Anterior cingulate cortex (tissue), 58 donors: ENCODE measurements around the gene PRR15L.
"Not testable (repeated sequence)": the region's sequence is repeated elsewhere in the genome, so short reads cannot be mapped to it uniquely, and the experiment has no call there.

Experiments used
- DNase-seq, 58 donors: peaks; one replicate each; lab custom pipeline; 2025; lab: John Stamatoyannopoulos, UW

PRR15L gene, protein sequence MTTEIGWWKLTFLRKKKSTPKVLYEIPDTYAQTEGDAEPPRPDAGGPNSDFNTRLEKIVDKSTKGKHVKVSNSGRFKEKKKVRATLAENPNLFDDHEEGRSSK

GRCh38 chr17:47957591-47958490, at the start of gene PRR15L:
TSS of gene PRR15L (minus strand) at chr17:47957883. CDS start at chr17:47953234, 4,649 bp downstream.
- DNase-seq: no peak

DNA sequence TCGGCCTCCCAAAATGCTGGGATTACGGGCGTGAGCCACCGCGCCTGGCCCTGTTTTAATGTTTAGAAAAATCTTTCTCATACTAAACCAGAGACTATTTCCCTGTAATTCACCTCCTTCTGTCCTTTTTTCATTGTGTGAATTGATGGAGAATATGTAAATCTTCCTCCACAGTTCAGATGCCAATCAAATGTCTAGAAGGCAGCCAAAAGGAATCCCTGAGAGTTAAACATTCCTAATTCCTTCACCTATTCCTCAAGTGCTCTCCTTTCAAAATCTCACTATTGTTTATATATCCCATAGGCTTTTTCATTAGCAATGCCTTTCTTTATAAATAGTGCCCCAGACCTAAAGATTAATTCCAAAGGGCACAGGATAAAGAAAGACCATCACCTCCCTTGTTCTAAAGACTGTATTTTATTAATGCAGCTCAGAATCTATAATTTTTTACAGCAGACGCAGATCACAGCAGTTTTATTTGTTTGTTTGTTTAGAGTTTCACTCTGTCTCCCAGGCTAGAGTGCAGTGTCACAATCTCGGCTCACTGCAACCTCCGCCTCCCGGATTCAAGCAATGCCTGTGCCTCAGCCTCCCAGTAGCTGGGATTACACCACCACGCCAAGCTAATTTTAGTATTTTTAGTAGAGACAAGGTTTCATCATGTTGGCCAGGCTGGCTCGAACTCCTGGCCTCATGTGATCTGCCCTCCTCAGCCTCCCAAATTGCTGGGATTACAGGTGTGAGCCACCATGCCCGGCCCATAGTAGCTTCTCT, 49.4 kb upstream of the PRR15L start:
- DNase-seq: no peak

GRCh38 chr17:48004983-48005382, 47.3 kb upstream of the PRR15L start:
- no peak for DNase-seq

GRCh38 chr17:48003417-48004151, 45.9 kb upstream of the PRR15L start:
- peak in 3 of 58 donors; percentile 8 to 42 (median 27) for DNase-seq

DNA sequence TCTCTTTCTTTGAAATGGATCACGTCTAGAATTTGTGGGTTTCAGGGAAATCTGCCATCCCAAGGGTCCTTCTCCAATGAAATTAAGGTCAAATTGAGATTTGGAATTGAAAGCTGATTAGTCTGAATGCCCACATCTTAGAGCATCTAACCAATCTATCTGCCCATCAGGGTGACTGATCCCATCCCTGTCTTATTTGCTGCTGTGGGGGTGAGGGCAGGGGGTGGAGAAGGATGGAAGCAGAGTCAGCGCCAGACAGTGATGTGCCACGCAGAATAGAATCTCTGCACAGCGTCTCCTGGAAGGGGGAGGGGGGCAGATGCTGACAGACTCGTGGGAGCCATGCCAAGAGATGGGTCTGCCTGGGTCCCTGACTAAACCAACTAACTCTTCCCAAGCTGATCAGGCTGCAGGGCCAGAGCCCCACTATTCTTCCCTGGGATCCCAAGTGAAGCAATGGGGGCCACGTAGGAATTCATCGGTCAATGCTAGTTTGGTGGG, 45.3 kb upstream of the PRR15L start:
- peak in 4 of 58 donors; percentile 15 to 63 (median 44) for DNase-seq

GRCh38 chr17:48002266-48002915, 44.7 kb upstream of the PRR15L start:
- DNase-seq: peak in 3 of 58 donors; percentile 18 to 29 (median 20)

DNA sequence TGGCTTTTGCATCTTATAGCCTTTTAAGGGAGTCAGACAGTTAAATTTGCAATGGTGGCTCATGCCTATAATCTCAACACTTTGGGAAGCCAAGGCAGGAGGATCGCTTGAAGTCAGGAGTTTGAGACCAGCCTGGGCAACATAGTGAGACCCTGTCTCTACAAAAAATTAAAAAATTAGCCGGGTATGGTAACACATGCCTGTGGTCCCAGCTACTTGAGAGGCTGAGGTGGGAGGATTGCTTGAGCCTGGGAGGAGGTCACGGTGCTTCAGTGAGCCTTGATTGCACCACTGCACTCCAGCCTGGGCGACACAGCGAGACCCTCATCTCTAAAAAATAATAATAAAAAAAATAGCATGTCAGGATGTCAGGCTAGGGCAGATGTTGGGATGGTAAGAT, 44.0 kb upstream of the PRR15L start:
- DNase-seq: not testable (repeated sequence)

- DNase-seq: no peak
These were observed 43.5 kb upstream of the PRR15L start for GRCh38 chr17:48001197-48001596.

DNA sequence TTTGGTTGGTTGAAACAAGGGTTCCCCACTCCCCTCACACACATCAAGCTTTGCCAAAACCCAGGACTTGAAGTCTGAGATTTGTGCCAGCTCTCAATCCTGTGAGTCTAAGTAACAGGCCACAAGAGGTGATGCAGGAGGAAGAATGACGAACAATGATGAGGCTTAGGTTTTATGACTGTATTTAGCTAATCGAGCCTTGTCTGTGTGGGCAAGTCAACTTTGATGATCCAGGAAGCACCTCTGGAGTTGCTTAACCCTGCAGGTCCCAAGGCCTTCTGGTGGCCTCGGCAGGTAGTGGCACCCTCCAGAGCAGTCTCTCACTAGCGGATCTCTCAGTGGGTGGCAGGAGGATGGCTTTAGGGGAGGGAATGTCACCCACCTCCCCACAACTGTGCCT, 41.9 kb upstream of the PRR15L start:
- no peak for DNase-seq

DNA sequence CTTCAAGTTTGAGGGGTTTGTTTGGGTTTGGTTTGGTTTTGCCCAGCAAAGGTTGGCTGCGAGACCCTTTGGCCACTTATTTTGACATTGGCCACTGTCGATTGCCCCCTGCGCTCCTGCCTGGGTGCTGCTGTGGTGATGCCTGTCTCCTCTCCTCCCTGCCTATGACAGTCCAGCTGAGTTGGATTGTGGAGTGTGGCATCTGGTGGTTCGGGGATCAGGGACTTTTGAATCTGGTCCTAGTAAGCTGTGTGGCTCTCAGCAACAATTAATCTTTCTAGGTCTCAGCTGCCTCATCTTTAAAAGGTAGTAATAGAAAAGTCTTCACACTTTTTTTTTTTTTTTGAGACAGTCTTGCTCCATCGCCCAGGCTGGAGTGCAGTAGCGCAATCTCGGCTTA, 40.4 kb upstream of the PRR15L start:
- DNase-seq: no peak

GRCh38 chr17:47997586-47997985, 39.9 kb upstream of the PRR15L start:
- no peak for DNase-seq

- DNase-seq: no peak
These were observed 38.5 kb upstream of the PRR15L start for GRCh38 chr17:47996201-47996600.

DNA sequence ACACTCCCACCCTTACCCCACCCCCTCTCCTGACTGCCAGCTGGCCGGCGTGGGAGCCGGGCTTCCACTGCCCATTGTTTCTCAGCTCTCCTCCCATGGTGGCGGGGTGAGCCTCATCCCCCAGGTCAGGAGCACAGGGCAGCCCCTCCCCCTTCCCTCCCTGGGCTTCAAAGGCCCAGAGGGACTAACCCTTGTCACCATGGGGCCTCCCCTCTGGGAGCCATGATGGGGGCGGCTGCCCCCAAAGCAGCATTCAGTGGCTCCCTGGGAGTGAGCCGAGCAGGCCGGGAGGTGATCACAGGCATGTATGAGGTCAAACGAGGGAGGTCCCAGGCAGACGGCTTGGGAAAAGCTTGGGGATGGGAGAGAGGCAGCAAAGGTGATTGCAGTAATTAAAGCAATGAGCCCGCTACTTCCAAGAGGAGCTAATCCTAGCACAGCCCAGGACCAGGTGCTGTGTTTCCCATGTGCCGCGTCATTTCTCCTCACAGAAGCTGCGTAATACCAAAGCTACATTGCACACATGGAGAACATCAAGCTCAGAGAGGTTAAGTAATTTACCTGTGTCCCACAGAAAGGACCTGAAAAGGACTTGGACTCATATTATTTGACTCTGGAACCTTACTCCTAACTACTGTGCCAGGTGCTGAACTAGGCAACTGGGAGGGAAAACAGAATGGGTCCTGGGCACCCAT, 37.7 kb upstream of the PRR15L start:
- DNase-seq: no peak

GRCh38 chr17:47994724-47995123, 37.0 kb upstream of the PRR15L start:
- no peak for DNase-seq

GRCh38 chr17:47993964-47994363, 36.3 kb upstream of the PRR15L start:
- no peak for DNase-seq

DNA sequence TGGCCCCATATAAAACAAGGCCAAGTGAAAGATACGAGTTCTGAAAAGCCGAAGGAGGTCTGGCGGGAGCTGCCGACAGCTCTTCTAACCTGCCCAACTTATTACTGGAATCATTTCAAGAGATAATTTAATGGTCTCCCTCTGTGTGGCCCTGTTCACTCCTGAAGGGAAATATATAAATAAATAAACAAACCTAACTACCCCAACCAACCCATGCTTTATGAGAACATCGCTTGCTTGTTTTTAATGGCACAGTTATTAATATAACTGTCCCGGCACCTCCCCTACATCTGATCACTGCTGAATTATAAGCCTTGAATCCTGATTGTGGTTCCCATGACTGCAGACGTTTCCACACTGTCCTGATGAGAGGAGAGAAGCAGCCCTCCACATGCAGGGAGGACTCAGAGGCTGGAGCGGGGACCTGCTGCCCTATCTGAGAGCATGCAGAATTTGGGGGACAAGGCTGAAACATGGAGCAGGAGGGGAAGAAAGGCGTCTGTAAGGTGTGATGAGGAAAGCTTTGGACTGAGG, 35.4 kb upstream of the PRR15L start:
- DNase-seq: no peak

DNA sequence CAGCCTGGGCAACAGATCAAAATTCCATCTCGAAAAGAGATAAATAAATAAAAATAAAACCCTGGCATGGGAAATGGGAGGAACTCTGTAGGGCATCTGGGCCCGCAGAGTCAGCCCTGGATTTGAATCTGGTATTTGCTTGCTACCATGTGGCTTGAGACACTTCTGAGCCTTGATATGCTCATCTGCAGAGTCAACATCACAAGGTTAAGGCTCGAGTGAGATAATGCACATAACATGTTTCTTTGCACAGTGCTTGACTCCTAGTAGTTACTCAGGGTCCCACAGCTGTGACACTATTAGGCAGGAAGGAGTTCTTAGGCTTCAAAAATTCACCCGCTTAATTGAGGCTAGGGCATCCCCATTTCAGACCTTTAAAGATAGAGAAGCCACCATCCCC, 34.5 kb upstream of the PRR15L start:
- DNase-seq: no peak

DNA sequence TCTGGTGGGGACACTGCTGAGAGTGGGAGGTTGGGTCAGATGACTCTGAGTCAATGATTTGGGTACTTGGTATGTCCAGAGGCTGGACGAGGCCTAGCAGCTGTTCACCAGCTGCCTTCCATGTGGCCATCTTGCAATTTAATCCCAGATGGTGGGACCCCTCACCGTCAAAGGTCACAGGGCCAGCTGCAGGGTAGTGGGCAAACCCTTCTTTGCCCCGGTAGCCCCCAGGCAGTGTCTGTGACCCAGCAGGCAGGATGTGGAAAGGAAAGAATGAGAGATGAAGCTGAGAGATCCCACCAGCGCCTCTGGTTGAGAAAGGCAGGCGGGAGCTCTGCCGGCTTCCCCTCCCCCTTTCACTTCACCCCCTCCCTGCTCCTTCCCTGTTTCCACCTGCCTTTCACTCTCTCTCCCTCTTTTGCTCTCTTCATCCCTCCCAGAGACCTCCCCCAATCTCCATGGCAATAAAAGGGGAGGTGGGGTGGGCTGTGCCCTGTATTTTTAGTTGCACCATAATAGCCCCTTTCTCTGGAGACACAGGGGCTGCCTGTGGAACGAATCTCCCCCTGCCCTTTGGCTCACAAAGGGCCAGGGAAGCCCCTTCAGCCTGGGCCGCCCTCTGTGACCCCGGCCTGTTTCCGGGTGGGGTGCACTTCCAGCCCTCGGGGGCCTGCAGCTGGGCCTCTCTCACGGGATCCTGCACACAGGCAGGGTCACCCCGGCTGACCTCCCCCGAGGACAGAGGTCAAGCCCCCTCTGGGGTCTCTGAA, 33.5 kb upstream of the PRR15L start:
- no peak for DNase-seq
